Measurements from ENCODE around the gene SERPINB8.
A peak's percentile ranks its signal among the peaks of the same experiment; 100 is the strongest.

SERPINB8 gene

GRCh38 chr18:63956755-63957154, 13.1 kb upstream of the SERPINB8 start:
- TF ChIP-seq CTCF (IDR thresholded peaks at IDR 0.05; ENCODE audit: insufficient read depth, missing control alignments) = no peak
- FAIRE-seq (no peak), DNase-seq (ENCODE audit: insufficient read length, low spot score) (no peak)

GRCh38 chr18:63960891-63961290, 9.0 kb upstream of the SERPINB8 start:
- no peak for TF ChIP-seq CTCF (IDR thresholded peaks at IDR 0.05; ENCODE audit: insufficient read depth, missing control alignments)
- DNase-seq (ENCODE audit: insufficient read length, low spot score) (no peak), FAIRE-seq (peak; percentile 21)

GRCh38 chr18:63961435-63961980, 8.4 kb upstream of the SERPINB8 start:
- TF ChIP-seq CTCF (IDR thresholded peaks at IDR 0.05; ENCODE audit: insufficient read depth, missing control alignments) = no peak
- DNase-seq (ENCODE audit: insufficient read length, low spot score) (no peak), FAIRE-seq (no peak)

GRCh38 chr18:63962137-63962536, 7.7 kb upstream of the SERPINB8 start:
- DNase-seq (ENCODE audit: insufficient read length, low spot score) (no peak), FAIRE-seq (peak; percentile 98)
- no peak for TF ChIP-seq CTCF (IDR thresholded peaks at IDR 0.05; ENCODE audit: insufficient read depth, missing control alignments)

- FAIRE-seq (peak; percentile 100), DNase-seq (ENCODE audit: insufficient read length, low spot score) (no peak)
Measured at GRCh38 chr18:63963615-63964256, 6.1 kb upstream of the SERPINB8 start.

GRCh38 chr18:63964908-63965307, 5.0 kb upstream of the SERPINB8 start:
- TF ChIP-seq CTCF (IDR thresholded peaks at IDR 0.05; ENCODE audit: insufficient read depth, missing control alignments) = no peak
- DNase-seq (ENCODE audit: insufficient read length, low spot score) (no peak), FAIRE-seq (no peak)

More at GRCh38 chr18:63963615-63964256, 6.1 kb upstream of the SERPINB8 start:
- peak; percentile 77 for TF ChIP-seq CTCF (IDR thresholded peaks at IDR 0.05; ENCODE audit: insufficient read depth, missing control alignments)

- TF ChIP-seq CTCF (IDR thresholded peaks at IDR 0.05; ENCODE audit: insufficient read depth, missing control alignments) = no peak
- DNase-seq (ENCODE audit: insufficient read length, low spot score) = no peak
- FAIRE-seq = no peak
Measured at GRCh38 chr18:63965716-63966330, 4.1 kb upstream of the SERPINB8 start.
